Stimulated activated CD8-positive, alpha-beta memory T cell treated with anti-CD3 and anti-CD28 coated beads, Interleukin-15, amount 100 ng/mL, for 48 hours (primary cell): ENCODE data around the gene AUP1.
A peak's percentile ranks its signal among the peaks of the same experiment; 100 is the strongest.

Experiments
- DNase-seq, 2 donors: peaks; one replicate each; pipeline ENCODE4 v3.0.0-alpha.2; 2020; ENCODE audit warnings: low read depth in 2 of 2

The AUP1 gene

DNA sequence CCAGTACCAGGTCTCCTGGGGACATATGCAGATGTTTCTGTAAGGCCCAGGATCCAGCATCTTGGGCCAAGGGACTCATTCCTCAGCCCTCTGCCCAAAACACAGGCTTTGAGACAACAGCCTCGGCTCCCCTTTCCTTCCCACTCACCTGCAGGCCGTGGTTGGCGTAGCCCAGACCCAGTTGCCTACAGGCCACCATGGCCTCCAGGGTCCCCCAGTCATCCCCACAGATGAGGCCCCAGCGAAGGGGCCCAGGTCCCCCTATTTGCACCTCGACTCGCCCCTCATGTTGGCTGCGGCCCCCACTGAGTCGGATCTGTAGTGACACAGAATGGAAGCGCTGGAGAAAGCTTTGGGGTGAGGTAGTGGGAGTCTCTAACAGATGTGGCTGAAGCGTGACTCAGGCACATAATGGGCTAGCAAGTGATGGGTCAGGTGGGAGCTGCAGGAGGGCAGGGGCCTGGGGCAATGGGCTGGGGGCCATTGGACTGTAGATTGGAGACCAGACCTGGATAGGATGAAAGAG, 6.0 kb upstream of the AUP1 start:
- DNase-seq: no peak

GRCh38 chr2:74534411-74534810, 4.9 kb upstream of the AUP1 start:
- DNase-seq: no peak

DNA sequence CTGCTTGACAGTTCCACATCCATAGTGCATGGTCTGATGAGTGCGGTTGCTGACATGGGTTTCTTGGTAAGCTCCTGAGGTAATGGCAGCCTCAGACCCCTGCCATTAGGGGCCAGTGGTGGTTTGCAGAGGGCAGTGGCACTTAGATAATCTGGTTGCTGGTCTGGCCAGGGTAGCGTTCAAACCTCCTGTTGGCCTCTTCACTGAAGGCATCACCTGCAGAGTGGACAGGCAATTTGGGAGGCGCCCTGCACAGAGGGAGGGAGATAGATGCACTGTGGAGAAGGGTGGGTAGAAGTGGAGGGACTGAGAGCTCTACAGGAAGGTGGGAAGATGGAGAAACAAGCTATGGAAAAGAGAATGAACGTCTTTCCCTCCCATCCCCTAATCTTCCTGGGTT, 4.0 kb upstream of the AUP1 start:
- no peak for DNase-seq

- no peak for DNase-seq
These were observed 2.7 kb upstream of the AUP1 start for GRCh38 chr2:74532222-74532621.

- DNase-seq: no peak
These were observed 2.2 kb upstream of the AUP1 start for GRCh38 chr2:74531666-74532065.

- DNase-seq: no peak
These were observed 1.0 kb upstream of the AUP1 start for GRCh38 chr2:74530239-74531187.

DNA sequence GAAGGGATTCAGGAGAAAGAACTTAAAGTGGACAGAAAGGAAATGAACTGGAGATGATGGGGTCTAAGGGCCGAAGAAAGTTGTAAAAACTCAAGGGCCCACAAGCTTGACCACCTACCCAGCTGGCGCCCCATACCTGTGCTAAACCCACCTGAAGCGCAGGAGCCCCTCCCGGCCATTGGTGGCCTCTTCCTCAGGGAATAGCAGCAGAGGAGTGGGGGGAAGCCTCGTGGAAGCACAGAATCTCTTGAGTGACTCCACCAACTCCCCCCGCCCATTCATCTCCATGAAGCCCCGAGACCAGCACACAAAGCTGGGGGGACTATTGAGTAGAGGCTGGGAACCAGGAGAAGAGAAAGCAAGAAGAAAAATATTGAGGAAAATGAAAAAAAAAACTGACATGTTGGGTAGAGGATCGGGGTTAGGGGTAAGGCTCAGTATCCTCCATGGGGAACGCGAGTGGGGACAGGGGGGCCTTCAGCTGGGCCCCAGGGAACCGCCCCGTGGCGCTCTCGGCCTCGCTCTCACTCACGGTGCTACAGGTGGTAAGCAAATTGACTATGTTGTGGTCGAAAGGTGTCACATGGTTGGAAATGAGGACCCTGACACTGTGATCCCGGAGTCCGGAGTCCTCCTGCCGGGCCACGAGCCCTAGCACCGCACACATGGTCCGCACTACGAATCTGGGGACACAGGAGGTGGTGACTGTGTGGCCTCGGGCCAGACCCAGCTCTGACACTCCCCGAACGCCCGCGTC, 728 bp downstream of the AUP1 start:
- no peak for DNase-seq

DNA sequence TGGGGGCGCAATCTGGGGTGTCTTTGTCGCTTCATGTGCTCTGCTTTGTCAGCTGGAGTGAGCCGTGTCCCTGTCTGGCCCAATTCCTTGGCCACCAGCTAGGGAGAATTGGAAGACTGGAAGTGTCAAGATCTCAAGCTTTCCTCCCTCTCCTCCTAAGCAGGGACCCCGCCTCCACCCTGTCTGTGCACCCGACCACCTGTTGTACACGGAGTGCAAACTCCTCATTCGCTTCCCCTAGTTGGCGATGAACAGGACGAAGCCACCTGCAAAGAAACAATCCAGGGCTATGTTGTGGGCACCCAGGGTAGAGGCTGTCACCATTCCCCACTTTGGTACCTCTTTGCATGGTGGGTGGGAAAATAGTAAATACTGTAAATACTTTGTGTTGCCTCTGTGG, 1.8 kb downstream of the AUP1 start:
- DNase-seq: no peak

DNA sequence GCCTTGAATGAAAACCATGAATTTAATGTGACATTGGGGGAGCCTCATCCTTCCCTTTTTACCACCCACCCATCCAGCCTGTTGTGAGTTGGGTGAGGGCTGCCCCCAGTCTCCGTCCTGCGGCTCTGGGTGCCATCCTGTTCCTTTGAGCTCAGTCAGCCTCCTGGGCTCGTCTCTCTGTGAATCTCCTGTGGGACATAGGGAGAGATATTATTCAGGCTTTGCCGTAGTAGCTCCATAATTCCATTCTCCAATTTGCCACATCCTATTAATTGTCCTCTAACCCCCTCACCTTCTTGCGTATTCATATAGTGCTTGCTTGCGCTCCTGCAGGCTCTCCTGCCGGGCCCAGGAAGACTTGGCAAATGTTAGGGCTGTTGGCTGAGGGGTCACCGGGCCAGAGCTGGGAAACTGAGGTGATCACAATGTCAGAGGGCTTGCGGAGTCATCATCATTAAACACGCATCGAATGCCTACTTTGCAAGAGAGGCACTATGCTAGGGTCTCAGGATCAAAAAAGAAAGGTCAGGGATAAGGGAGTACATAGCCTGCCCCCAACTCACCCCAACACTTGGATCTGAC, 2.8 kb downstream of the AUP1 start:
- DNase-seq: no peak

GRCh38 chr2:74525717-74526648, 3.5 kb downstream of the AUP1 start, which contains the start of gene DQX1:
Gene DQX1 (minus strand): TSS chr2:74526231. CDS start chr2:74525729, 502 bp downstream.
- DNase-seq: no peak

GRCh38 chr2:74524955-74525716, 4.4 kb downstream of the AUP1 start:
- no peak for DNase-seq

DNA sequence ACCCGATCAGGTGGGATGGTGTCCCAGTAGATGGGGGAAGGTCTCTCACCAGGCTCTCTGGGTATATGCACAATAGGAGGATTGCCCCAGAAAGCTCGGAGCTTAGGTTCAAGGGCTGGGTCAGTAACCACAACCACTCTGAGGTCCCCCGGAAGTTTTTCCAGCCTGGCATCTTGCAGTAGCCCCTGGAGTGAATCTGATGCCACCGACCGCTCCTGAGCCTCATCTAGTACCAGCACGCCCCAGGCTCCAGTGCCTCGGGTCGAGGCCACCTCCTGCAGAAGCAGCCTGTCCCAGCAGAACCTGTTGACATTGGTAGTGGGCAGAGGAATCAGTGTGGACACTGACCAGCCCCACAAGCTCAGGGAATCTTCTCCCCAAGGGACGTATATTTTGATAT, 5.5 kb downstream of the AUP1 start:
- no peak for DNase-seq

DNA sequence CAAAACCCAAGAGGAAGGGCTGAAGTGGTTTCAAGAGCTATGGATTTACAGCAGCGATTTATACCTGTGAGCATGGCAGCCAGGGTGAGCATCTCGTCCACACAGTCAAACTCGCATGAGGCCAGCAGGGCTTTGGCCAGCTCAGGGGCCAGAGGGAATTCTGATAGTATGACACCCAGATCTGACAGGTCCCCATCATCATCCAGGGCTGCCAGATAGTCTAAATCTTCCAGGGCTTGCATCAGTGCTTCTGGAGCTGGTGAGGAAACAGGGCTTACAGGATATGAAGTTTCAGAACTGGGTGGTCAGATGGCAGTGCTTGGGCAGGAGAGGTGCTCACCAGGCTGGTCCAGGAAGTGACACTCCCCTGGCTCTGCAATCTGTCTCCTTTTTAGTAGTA, 7.0 kb downstream of the AUP1 start:
- no peak for DNase-seq

DNA sequence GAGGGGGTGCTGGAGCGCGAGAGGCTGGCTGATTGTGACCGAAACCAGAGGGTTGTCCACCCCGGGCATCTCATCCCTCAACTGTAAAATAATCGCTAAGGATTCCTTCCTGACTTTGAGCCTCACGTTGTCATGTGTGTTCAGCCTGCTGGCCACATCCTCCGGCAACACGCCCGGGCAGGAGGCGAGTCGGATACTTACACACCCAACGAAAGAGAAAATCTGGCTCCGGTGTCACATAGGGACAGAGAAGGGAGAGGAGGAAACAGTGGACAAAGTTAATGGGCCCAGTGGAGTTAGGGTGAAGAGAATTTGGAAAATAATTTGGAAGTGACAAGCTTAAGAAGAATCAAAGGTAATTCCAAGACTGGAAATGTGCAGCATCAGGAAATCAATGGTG, 12.9 kb downstream of the AUP1 start:
- DNase-seq: no peak

GRCh38 chr2:74515981-74516633, 13.4 kb downstream of the AUP1 start:
- peak; percentile 61 to 67 for DNase-seq

DNA sequence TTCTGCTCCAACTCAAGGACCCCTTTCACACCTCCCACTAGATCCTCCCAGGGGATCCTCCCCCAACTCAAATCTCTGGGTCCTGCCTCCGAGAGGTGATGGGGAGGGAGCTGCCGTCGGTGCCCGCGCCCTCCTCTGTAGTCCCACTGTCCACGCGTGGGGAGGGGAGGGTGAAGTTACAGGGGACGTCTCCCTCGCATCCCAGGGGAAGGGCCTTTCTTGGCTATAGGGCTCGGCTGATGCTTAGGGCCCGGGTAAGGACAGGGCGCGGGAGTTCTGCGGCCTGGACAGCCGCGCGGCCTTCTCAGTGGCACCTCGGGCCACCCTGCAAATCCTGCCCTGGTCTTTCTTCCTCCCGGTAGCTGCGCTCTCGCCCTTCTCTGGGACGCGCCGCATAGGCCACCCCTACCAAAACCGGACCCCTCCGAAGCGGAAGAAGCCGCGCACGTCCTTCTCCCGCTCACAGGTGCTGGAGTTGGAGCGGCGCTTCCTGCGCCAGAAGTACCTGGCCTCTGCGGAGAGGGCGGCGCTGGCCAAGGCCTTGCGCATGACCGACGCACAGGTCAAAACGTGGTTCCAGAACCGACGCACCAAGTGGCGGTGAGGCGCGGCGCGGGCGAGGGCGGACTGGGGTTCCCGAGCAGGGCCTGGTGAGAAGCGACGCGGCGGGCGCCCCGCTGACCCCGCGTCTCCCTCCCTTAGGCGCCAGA, 14.1 kb downstream of the AUP1 start:
- no peak for DNase-seq

DNA sequence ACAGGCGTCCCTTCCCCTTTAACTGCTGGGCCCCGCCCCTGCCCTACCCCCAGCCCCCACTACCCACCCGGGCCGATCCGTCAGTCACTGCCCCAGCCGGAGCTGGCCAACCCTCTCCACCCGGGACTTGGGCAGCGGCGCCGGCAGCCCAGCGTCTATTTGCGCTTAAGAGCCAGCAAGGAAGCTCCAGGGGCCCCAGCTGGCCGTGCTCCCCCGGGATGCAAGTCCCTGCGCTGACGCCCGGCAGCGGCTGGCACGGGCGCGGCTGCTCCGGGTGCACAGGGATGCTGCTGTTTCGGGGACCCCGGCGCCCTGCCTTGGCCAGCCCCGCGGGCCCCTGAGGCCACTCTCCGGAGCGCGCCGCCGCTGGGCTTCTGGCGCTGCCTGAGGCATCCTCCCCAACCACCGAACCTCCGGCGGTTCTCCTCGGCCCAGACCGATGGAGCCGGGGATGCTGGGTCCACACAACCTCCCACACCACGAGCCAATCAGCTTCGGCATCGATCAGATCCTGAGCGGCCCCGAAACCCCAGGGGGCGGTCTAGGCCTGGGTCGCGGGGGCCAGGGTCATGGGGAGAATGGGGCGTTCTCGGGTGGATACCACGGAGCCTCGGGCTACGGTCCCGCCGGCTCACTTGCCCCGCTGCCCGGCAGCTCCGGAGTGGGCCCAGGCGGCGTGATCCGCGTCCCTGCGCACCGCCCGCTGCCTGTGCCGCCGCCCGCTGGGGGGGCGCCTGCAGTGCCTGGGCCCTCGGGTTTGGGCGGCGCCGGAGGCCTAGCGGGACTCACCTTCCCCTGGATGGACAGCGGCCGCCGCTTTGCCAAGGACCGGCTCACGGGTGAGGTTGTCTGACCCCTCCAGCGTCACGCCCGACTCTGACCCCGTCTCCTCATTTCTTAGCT, 14.9 kb downstream of the AUP1 start, which contains the start of gene TLX2:
TSS of gene TLX2 (plus strand) at position 83 of the 903 bp plus-strand sequence. CDS start at position 440, 357 bp downstream.
- DNase-seq: no peak
